Neural cell (in vitro differentiated cells): ENCODE measurements around the gene NEK2. TPM values are rescaled to one million over a fixed set of nuclear protein-coding genes. Genes with fewer than 3 reads are reported as not detected.

Experiments
- H2AFZ ChIP-seq: fragments of 200-600, 300-800 bp; sonication (generic), shearing (Covaris generic); 2 replicates; pipeline ENCODE4 v1.6.0; 2014; ENCODE audit warnings: low read depth, mild to moderate bottlenecking, antibody characterized with exemption, low read length, moderate library complexity
- H3F3A ChIP-seq: fragments of 200-600 bp; shearing (Covaris generic); 2 replicates; pipeline ENCODE4 v1.6.1; 2016; ENCODE audit warnings: mild to moderate bottlenecking, moderate library complexity, mixed read lengths, antibody characterized with exemption, low read length; ENCODE audit not compliant: insufficient read depth, poor library complexity, severe bottlenecking
- H3K27ac ChIP-seq: fragments of 200-600, 300-800 bp; sonication (generic), shearing (Covaris generic); 2 replicates; pipeline ENCODE4 v1.5.1; 2014; ENCODE audit warnings: mild to moderate bottlenecking, low read length, moderate library complexity
- H3K27me3 ChIP-seq: fragments of 300-800, 200-600 bp; sonication (generic), shearing (Covaris generic); 2 replicates; pipeline ENCODE4 v1.6.0; 2014; ENCODE audit warnings: mild to moderate bottlenecking, low read depth, low read length, moderate library complexity; ENCODE audit not compliant: insufficient read depth
- H3K36me3 ChIP-seq: fragments of 300-800, 200-600 bp; sonication (generic), shearing (Covaris generic); 2 replicates; pipeline ENCODE4 v1.5.1; 2014; ENCODE audit warnings: mild to moderate bottlenecking, antibody characterized with exemption, low read length, moderate library complexity; ENCODE audit not compliant: insufficient read depth
- H3K4me2 ChIP-seq: fragments of 300-800, 200-600 bp; sonication (generic), shearing (Covaris generic); 2 replicates; pipeline ENCODE4 v1.6.0; 2014; ENCODE audit warnings: mild to moderate bottlenecking, low read length
- H3K4me3 ChIP-seq: fragments of 300-800, 200-600 bp; sonication (generic), shearing (Covaris generic); 2 replicates; pipeline ENCODE4 v1.5.1; 2014; ENCODE audit warnings: mild to moderate bottlenecking, low read length, moderate library complexity
- H3K79me2 ChIP-seq: fragments of 200-600 bp; shearing (Covaris generic); replicated peaks from 2 replicates; pipeline ENCODE4 v1.6.0; 2014; ENCODE audit warnings: mild to moderate bottlenecking, low read length, moderate library complexity; ENCODE audit not compliant: insufficient read depth
- H3K9ac ChIP-seq: fragments of 300-800, 200-600 bp; sonication (generic), shearing (Covaris generic); 2 replicates; pipeline ENCODE4 v1.6.1; 2016; ENCODE audit warnings: mild to moderate bottlenecking, low read length, mixed read lengths
- H3K9me2 ChIP-seq: fragments of 200-600 bp; shearing (Covaris generic); 2 replicates; pipeline ENCODE4 v1.6.1; 2016; ENCODE audit warnings: mild to moderate bottlenecking, low read length, mixed read lengths; ENCODE audit not compliant: insufficient read depth
- H3K9me3 ChIP-seq: fragments of 200-600, 300-800 bp; sonication (generic), shearing (Covaris generic); 2 replicates; pipeline ENCODE4 v1.6.1; 2016; ENCODE audit warnings: mild to moderate bottlenecking, mixed run types, low read length, moderate library complexity, mixed read lengths
- H4K20me1 ChIP-seq: fragments of 200-600 bp; shearing (Covaris generic); 2 replicates; pipeline ENCODE4 v1.6.1; 2016; ENCODE audit warnings: mild to moderate bottlenecking, mixed run types; ENCODE audit not compliant: insufficient read depth
- CTCF ChIP-seq: fragments of 450-650 bp; IDR thresholded peaks from 2 replicates; pipeline ENCODE4 v1.5.1; 2014; ENCODE audit warnings: antibody characterized with exemption, mild to moderate bottlenecking, moderate library complexity; ENCODE audit not compliant: poor library complexity, severe bottlenecking
- EP300 ChIP-seq: fragments of 450-650 bp; conservative IDR thresholded peaks from 2 replicates; pipeline ENCODE4 v1.6.1; 2014; ENCODE audit warnings: antibody characterized with exemption, mild to moderate bottlenecking, moderate library complexity; ENCODE audit not compliant: poor library complexity, severe bottlenecking
- EZH2 ChIP-seq: fragments of 200-600, 300-800 bp; shearing (Covaris generic), sonication (generic); IDR thresholded peaks from 2 replicates; pipeline ENCODE4 v1.6.1; 2014; ENCODE audit warnings: antibody characterized with exemption, low read length, borderline replicate concordance, mild to moderate bottlenecking; ENCODE audit not compliant: insufficient read depth, poor library complexity, severe bottlenecking
- MXI1 ChIP-seq: fragments of 450-650 bp; conservative IDR thresholded peaks from 2 replicates; pipeline ENCODE4 v1.6.1; 2014; ENCODE audit warnings: antibody characterized with exemption, mild to moderate bottlenecking; ENCODE audit not compliant: poor library complexity, severe bottlenecking
- POLR2AphosphoS5 ChIP-seq: IDR thresholded peaks from 2 replicates; pipeline ENCODE4 v1.6.1; 2012
- RAD21 ChIP-seq: fragments of 450-650 bp; conservative IDR thresholded peaks from 2 replicates; pipeline ENCODE4 v1.6.1; 2014; ENCODE audit warnings: antibody characterized with exemption, mild to moderate bottlenecking, moderate library complexity
- REST ChIP-seq: IDR thresholded peaks from 2 replicates; pipeline ENCODE4 v1.6.1; 2012; ENCODE audit warnings: borderline replicate concordance
- SMC3 ChIP-seq: fragments of 450-650 bp; conservative IDR thresholded peaks from 2 replicates; pipeline ENCODE4 v1.6.1; 2014; ENCODE audit warnings: antibody characterized with exemption, mild to moderate bottlenecking, moderate library complexity; ENCODE audit not compliant: poor library complexity
- TAF1 ChIP-seq: IDR thresholded peaks from 2 replicates; pipeline ENCODE4 v1.6.1; 2012; ENCODE audit warnings: low read depth
- polyA plus RNA-seq: library from polyadenylated mRNA; depleted of rRNA; stranded (reverse); fragments of >200 nt; gene quantifications from 2 replicates; pipeline ENCODE4 v1.2.3, GENCODE V29; 2014

NEK2 gene
- polyA plus RNA-seq, 1 donor from 2014 or later, result 0.98 TPM

- Histone ChIP-seq H2AFZ (no peak overlapping the region), H3K9me3 (no peaks in the 10 kb centered on the region), H3K27ac (no peak overlapping the region), H3K4me3 (no peak overlapping the region), H3F3A (no peaks in the 10 kb centered on the region), H3K9me2 (no peaks in the 10 kb centered on the region), H3K27me3 (no peaks in the 10 kb centered on the region), H3K9ac (no peak overlapping the region), H3K36me3 (no peaks in the 10 kb centered on the region), H3K4me2 (no peak overlapping the region), H4K20me1 (no peaks in the 10 kb centered on the region), H3K79me2 (no peaks in the 10 kb centered on the region)
- TF ChIP-seq SMC3, result no peak
- no peak for TF ChIP-seq CTCF
- no peak for TF ChIP-seq RAD21
- TF ChIP-seq MXI1, result no peak
- no peak for TF ChIP-seq EZH2
- no peak for TF ChIP-seq REST
- TF ChIP-seq POLR2AphosphoS5, result no peak
- no peak for TF ChIP-seq EP300
- no peak for TF ChIP-seq TAF1
Observed at GRCh38 chr1:211711315-211711705, 35.9 kb upstream of the NEK2 start.

- H4K20me1 ChIP-seq, result no peaks in the 10 kb centered on the region
- no peak overlapping the region for H3K27ac ChIP-seq
- no peaks in the 10 kb centered on the region for H3K9me2 ChIP-seq
- H3K27me3 ChIP-seq, result no peaks in the 10 kb centered on the region
- no peaks in the 10 kb centered on the region for H3F3A ChIP-seq
- no peaks in the 10 kb centered on the region for H3K36me3 ChIP-seq
- TF ChIP-seq EP300 (no peak), POLR2AphosphoS5 (no peak)
- no peak overlapping the region for H3K4me3 ChIP-seq
- no peak overlapping the region for H2AFZ ChIP-seq
- H3K9ac ChIP-seq, result no peak overlapping the region
- no peak overlapping the region for H3K4me2 ChIP-seq
- no peaks in the 10 kb centered on the region for H3K9me3 ChIP-seq
- H3K79me2 ChIP-seq, result no peaks in the 10 kb centered on the region
Observed at GRCh38 chr1:211710566-211711314, 35.3 kb upstream of the NEK2 start.
